Measurements from ENCODE around the gene NXNL1. TPM values are rescaled to one million over a fixed set of nuclear protein-coding genes. Genes with fewer than 3 reads are reported as not detected.
"Not testable (repeated sequence)": the region's sequence is repeated elsewhere in the genome, so short reads cannot be mapped to it uniquely, and the experiment has no call there.

NXNL1 gene
- total and polyA plus RNA-seq, 9 donors = not detected

- Histone ChIP-seq H3K27me3 (ENCODE audit: control insufficient read depth, insufficient read depth, low read length) (no peaks in the 10 kb centered on the region), H3K27ac (ENCODE audit: low read length) (no peak overlapping the region), H3K36me3 (ENCODE audit: control insufficient read depth, insufficient read depth, low read length) (peaks cover 19% of the 10 kb centered on the region), H3K4me3 (ENCODE audit: low read length) (no peak overlapping the region), H3K9me3 (replicated peaks; ENCODE audit: control insufficient read depth, low read depth, low read length) (no peaks in the 10 kb centered on the region), H3K4me1 (ENCODE audit: control insufficient read depth, insufficient read depth, low read length) (peaks cover 10% of the 10 kb centered on the region)
- 91% methylated on average over 50 of the region's 58 CpGs for WGBS (ENCODE audit: insufficient coverage)
- no peak for DNase-seq
Measured at GRCh38 chr19:17486545-17487240, 26.0 kb upstream of the NXNL1 start.

GRCh38 chr19:17484520-17485185, 23.9 kb upstream of the NXNL1 start:
- 87% methylated on average over 4 of the region's 6 CpGs for WGBS (ENCODE audit: insufficient coverage)
- DNase-seq = no peak
- H3K27ac ChIP-seq (ENCODE audit: low read length) = no peak overlapping the region
- peaks cover 10% of the 10 kb centered on the region for H3K4me1 ChIP-seq (ENCODE audit: control insufficient read depth, insufficient read depth, low read length)
- H3K4me3 ChIP-seq (ENCODE audit: low read length) = no peak overlapping the region
- no peaks in the 10 kb centered on the region for H3K9me3 ChIP-seq (replicated peaks; ENCODE audit: control insufficient read depth, low read depth, low read length)
- peaks cover 18% of the 10 kb centered on the region for H3K36me3 ChIP-seq (ENCODE audit: control insufficient read depth, insufficient read depth, low read length)
- no peaks in the 10 kb centered on the region for H3K27me3 ChIP-seq (ENCODE audit: control insufficient read depth, insufficient read depth, low read length)

GRCh38 chr19:17483605-17484002, 22.9 kb upstream of the NXNL1 start:
- Histone ChIP-seq H3K9me3 (replicated peaks; ENCODE audit: control insufficient read depth, low read depth, low read length) (no peaks in the 10 kb centered on the region), H3K4me1 (ENCODE audit: control insufficient read depth, insufficient read depth, low read length) (peaks cover 9% of the 10 kb centered on the region), H3K4me3 (ENCODE audit: low read length) (no peak overlapping the region), H3K27ac (ENCODE audit: low read length) (no peak overlapping the region), H3K36me3 (ENCODE audit: control insufficient read depth, insufficient read depth, low read length) (peaks cover 13% of the 10 kb centered on the region), H3K27me3 (ENCODE audit: control insufficient read depth, insufficient read depth, low read length) (no peaks in the 10 kb centered on the region)
- DNase-seq = no peak
- 94% methylated on average over 8 of the region's 10 CpGs for WGBS (ENCODE audit: insufficient coverage)

- H3K4me3 ChIP-seq (ENCODE audit: low read length) = no peak overlapping the region
- H3K36me3 ChIP-seq (ENCODE audit: control insufficient read depth, insufficient read depth, low read length) = peaks cover 11% of the 10 kb centered on the region
- no peak overlapping the region for H3K27ac ChIP-seq (ENCODE audit: low read length)
- peaks cover 5% of the 10 kb centered on the region for H3K4me1 ChIP-seq (ENCODE audit: control insufficient read depth, insufficient read depth, low read length)
- no peak for DNase-seq
- WGBS (ENCODE audit: insufficient coverage) = 86% methylated on average over 3 of the region's 3 CpGs
- no peaks in the 10 kb centered on the region for H3K9me3 ChIP-seq (replicated peaks; ENCODE audit: control insufficient read depth, low read depth, low read length)
- H3K27me3 ChIP-seq (ENCODE audit: control insufficient read depth, insufficient read depth, low read length) = no peaks in the 10 kb centered on the region
Measured at GRCh38 chr19:17482877-17483604, 22.3 kb upstream of the NXNL1 start.

- Histone ChIP-seq H3K36me3 (ENCODE audit: control insufficient read depth, insufficient read depth, low read length) (peaks cover 6% of the 10 kb centered on the region), H3K27ac (ENCODE audit: low read length) (no peak overlapping the region), H3K4me3 (ENCODE audit: low read length) (no peak overlapping the region), H3K4me1 (ENCODE audit: control insufficient read depth, insufficient read depth, low read length) (peaks cover 2% of the 10 kb centered on the region), H3K27me3 (ENCODE audit: control insufficient read depth, insufficient read depth, low read length) (no peaks in the 10 kb centered on the region), H3K9me3 (replicated peaks; ENCODE audit: control insufficient read depth, low read depth, low read length) (no peaks in the 10 kb centered on the region)
- no peak for DNase-seq
- WGBS (ENCODE audit: insufficient coverage) = 84% methylated on average over 12 of the region's 13 CpGs
Measured at GRCh38 chr19:17481986-17482385, 21.3 kb upstream of the NXNL1 start.

GRCh38 chr19:17479325-17479791, 18.6 kb upstream of the NXNL1 start:
- Histone ChIP-seq H3K4me3 (ENCODE audit: low read length) (no peak overlapping the region), H3K27ac (ENCODE audit: low read length) (peak overlapping the region; percentile 5), H3K27me3 (ENCODE audit: control insufficient read depth, insufficient read depth, low read length) (no peaks in the 10 kb centered on the region), H3K36me3 (ENCODE audit: control insufficient read depth, insufficient read depth, low read length) (no peaks in the 10 kb centered on the region), H3K4me1 (ENCODE audit: control insufficient read depth, insufficient read depth, low read length) (peaks cover 15% of the 10 kb centered on the region), H3K9me3 (replicated peaks; ENCODE audit: control insufficient read depth, low read depth, low read length) (no peaks in the 10 kb centered on the region)
- peak; percentile 64 for DNase-seq
- WGBS (ENCODE audit: insufficient coverage) = 100% methylated on average over 1 of the region's 6 CpGs

- DNase-seq = peak; percentile 90
- WGBS (ENCODE audit: insufficient coverage) = 51% methylated on average over 7 of the region's 10 CpGs
- Histone ChIP-seq H3K9me3 (replicated peaks; ENCODE audit: control insufficient read depth, low read depth, low read length) (no peaks in the 10 kb centered on the region), H3K27me3 (ENCODE audit: control insufficient read depth, insufficient read depth, low read length) (no peaks in the 10 kb centered on the region), H3K36me3 (ENCODE audit: control insufficient read depth, insufficient read depth, low read length) (peaks cover 3% of the 10 kb centered on the region), H3K27ac (ENCODE audit: low read length) (peak overlapping the region; percentile 91), H3K4me1 (ENCODE audit: control insufficient read depth, insufficient read depth, low read length) (peaks cover 27% of the 10 kb centered on the region), H3K4me3 (ENCODE audit: low read length) (no peak overlapping the region)
Measured at GRCh38 chr19:17475541-17476115, 14.9 kb upstream of the NXNL1 start.

- H3K27me3 ChIP-seq (ENCODE audit: control insufficient read depth, insufficient read depth, low read length); H3K4me3 ChIP-seq (ENCODE audit: low read length); H3K36me3 ChIP-seq (ENCODE audit: control insufficient read depth, insufficient read depth, low read length); DNase-seq; H3K9me3 ChIP-seq (replicated peaks; ENCODE audit: control insufficient read depth, low read depth, low read length): not testable (repeated sequence)
- 79% methylated on average over 3 of the region's 6 CpGs for WGBS (ENCODE audit: insufficient coverage)
- peak overlapping the region; percentile 91 for H3K27ac ChIP-seq (ENCODE audit: low read length)
- H3K4me1 ChIP-seq (ENCODE audit: control insufficient read depth, insufficient read depth, low read length) = peaks cover 27% of the 10 kb centered on the region
Measured at GRCh38 chr19:17475011-17475540, 14.3 kb upstream of the NXNL1 start.

- Histone ChIP-seq H3K4me3 (ENCODE audit: low read length) (no peak overlapping the region), H3K27me3 (ENCODE audit: control insufficient read depth, insufficient read depth, low read length) (no peaks in the 10 kb centered on the region), H3K4me1 (ENCODE audit: control insufficient read depth, insufficient read depth, low read length) (peaks cover 38% of the 10 kb centered on the region), H3K27ac (ENCODE audit: low read length) (no peak overlapping the region), H3K36me3 (ENCODE audit: control insufficient read depth, insufficient read depth, low read length) (peaks cover 3% of the 10 kb centered on the region), H3K9me3 (replicated peaks; ENCODE audit: control insufficient read depth, low read depth, low read length) (no peaks in the 10 kb centered on the region)
- WGBS (ENCODE audit: insufficient coverage) = 95% methylated on average over 6 of the region's 9 CpGs
- no peak for DNase-seq
Measured at GRCh38 chr19:17473041-17473440, 12.3 kb upstream of the NXNL1 start.

All from muscle of leg (tissue), 11 donors.